ENCODE results near the gene KRTAP12-4. TPM values are rescaled to one million over a fixed set of nuclear protein-coding genes. Genes with fewer than 3 reads are reported as not detected.

KRTAP12-4 gene
- total RNA-seq, 1 donor from 2014 or later = not detected

- Mint-ChIP-seq H3K9me3 (ENCODE audit: unreplicated experiment) (no peaks in the 10 kb centered on the region), H3K36me3 (ENCODE audit: low read depth, unreplicated experiment) (peaks cover under 1% of the 10 kb centered on the region), H3K4me1 (ENCODE audit: unreplicated experiment) (no peaks in the 10 kb centered on the region), H3K4me3 (ENCODE audit: unreplicated experiment) (no peak within 1 kb of the TSS), H3K27me3 (ENCODE audit: unreplicated experiment) (peaks cover 5% of the 10 kb centered on the region), H3K27ac (ENCODE audit: unreplicated experiment) (no peak within 1 kb of the TSS)
- TF ChIP-seq CTCF (IDR thresholded peaks at IDR 0.05; ENCODE audit: unreplicated experiment) = no peak
- no peak for DNase-seq (ENCODE audit: low spot score)
These were observed 17.2 kb downstream of the KRTAP12-4 start, which contains the start of gene KRTAP10-10 for GRCh38 chr21:44637018-44637850. KRTAP10-10 (plus strand) TSS chr21:44637356; CDS start chr21:44637418, 62 bp downstream.

GRCh38 chr21:44636209-44637017, 18.0 kb downstream of the KRTAP12-4 start:
- H3K4me3 Mint-ChIP-seq (ENCODE audit: unreplicated experiment) = no peak overlapping the region

GRCh38 chr21:44632067-44632466, 22.4 kb downstream of the KRTAP12-4 start:
- H3K9me3 Mint-ChIP-seq (ENCODE audit: unreplicated experiment) = peaks cover 4% of the 10 kb centered on the region
- no peak for TF ChIP-seq CTCF (IDR thresholded peaks at IDR 0.05; ENCODE audit: unreplicated experiment)
- peaks cover 2% of the 10 kb centered on the region for H3K4me1 Mint-ChIP-seq (ENCODE audit: unreplicated experiment)
- peaks cover 8% of the 10 kb centered on the region for H3K36me3 Mint-ChIP-seq (ENCODE audit: low read depth, unreplicated experiment)
- no peak overlapping the region for H3K4me3 Mint-ChIP-seq (ENCODE audit: unreplicated experiment)
- no peak for DNase-seq (ENCODE audit: low spot score)
- peaks cover 6% of the 10 kb centered on the region for H3K27me3 Mint-ChIP-seq (ENCODE audit: unreplicated experiment)
- no peak overlapping the region for H3K27ac Mint-ChIP-seq (ENCODE audit: unreplicated experiment)

More at GRCh38 chr21:44636209-44637017, 18.0 kb downstream of the KRTAP12-4 start:
- Mint-ChIP-seq H3K36me3 (ENCODE audit: low read depth, unreplicated experiment) (peaks cover 8% of the 10 kb centered on the region), H3K4me1 (ENCODE audit: unreplicated experiment) (no peaks in the 10 kb centered on the region), H3K9me3 (ENCODE audit: unreplicated experiment) (peaks cover 4% of the 10 kb centered on the region), H3K27ac (ENCODE audit: unreplicated experiment) (no peak overlapping the region), H3K27me3 (ENCODE audit: unreplicated experiment) (peaks cover 5% of the 10 kb centered on the region)
- no peak for TF ChIP-seq CTCF (IDR thresholded peaks at IDR 0.05; ENCODE audit: unreplicated experiment)
- DNase-seq (ENCODE audit: low spot score) = no peak

GRCh38 chr21:44630440-44630839, 24.0 kb downstream of the KRTAP12-4 start:
- peaks cover 8% of the 10 kb centered on the region for H3K36me3 Mint-ChIP-seq (ENCODE audit: low read depth, unreplicated experiment)
- H3K27me3 Mint-ChIP-seq (ENCODE audit: unreplicated experiment) = peaks cover 4% of the 10 kb centered on the region
- H3K4me3 Mint-ChIP-seq (ENCODE audit: unreplicated experiment) = no peak overlapping the region
- TF ChIP-seq CTCF (IDR thresholded peaks at IDR 0.05; ENCODE audit: unreplicated experiment) = no peak
- no peak for DNase-seq (ENCODE audit: low spot score)
- H3K27ac Mint-ChIP-seq (ENCODE audit: unreplicated experiment) = no peak overlapping the region
- peaks cover 4% of the 10 kb centered on the region for H3K9me3 Mint-ChIP-seq (ENCODE audit: unreplicated experiment)
- peaks cover 2% of the 10 kb centered on the region for H3K4me1 Mint-ChIP-seq (ENCODE audit: unreplicated experiment)

All from endothelial cell (in vitro differentiated cells).